Stimulated activated CD4-positive, alpha-beta T cell treated with anti-CD3 and anti-CD28 coated beads, Interleukin-12 subunit alpha, Interleukin-12 subunit beta, amount 100 ng/mL, for 4 hours (primary cell): ENCODE results near the gene PPP1CA.
"Not testable (repeated sequence)": the region's sequence is repeated elsewhere in the genome, so short reads cannot be mapped to it uniquely, and the experiment has no call there.

ENCODE experiments used
- DNase-seq: peaks from one replicate; pipeline ENCODE4 v3.0.0-alpha.2; 2020

PPP1CA gene

DNA sequence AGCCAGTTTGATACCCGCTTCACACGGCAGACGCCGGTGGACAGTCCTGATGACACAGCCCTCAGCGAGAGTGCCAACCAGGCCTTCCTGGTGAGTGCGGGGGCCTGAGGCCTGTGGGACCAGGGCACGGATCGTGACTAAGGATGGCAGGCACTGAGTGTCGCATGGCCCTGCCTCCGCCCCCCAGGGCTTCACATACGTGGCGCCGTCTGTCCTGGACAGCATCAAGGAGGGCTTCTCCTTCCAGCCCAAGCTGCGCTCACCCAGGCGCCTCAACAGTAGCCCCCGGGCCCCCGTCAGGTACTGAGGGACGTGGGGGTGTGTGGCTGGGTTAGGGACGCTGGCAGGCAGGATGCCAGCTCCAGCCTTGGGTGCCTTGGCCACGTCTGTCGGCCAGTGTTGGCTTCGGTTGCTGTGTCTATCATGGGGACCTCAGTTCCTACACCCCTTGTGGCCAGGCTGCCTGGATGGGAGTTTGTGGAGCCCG is 32.8 kb upstream of the PPP1CA start:
- no peak for DNase-seq

GRCh38 chr11:67433536-67434394 is 32.1 kb upstream of the PPP1CA start:
- no peak for DNase-seq

- DNase-seq: no peak
These were observed 31.1 kb upstream of the PPP1CA start for GRCh38 chr11:67432655-67433349.

DNA sequence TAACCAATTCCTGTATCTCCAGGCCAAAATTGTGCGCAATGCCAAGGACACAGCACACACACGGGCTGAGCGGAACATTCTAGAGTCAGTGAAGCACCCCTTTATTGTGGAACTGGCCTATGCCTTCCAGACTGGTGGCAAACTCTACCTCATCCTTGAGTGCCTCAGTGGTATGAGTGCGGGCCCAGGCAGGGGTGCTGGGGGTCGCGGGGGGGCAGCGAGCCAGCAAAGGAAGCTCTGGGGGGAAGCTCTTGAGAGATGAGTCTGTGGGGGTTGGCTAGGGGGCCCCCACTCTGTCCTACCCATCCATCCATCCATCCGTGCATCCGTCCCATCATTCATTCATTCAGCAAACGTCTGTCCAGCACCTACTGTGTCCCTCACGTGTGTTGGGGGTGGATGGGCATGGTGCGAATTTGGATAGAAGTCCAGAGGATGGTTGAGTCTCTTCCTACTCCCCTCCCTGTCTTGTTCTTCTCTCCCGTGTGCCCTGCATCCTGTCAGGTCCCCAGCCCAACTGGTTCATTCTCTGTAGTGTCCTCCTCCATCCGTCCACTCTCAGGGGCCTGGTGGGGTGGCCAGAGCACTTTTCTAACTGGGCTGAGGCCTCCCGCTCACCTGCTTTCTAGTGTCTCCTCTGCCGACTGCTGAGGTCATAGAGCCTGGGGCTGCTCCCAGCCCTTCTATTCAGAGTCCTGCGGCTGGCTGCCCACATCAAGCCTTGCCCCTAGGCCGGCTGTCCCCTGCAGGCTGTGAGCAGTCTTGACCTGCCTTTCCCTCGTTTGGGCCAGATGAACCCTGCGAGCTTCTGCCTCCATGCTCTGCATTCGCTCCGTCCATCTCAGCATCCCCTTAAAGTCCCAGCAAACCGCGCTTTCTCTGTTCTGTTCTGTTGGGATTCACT is 29.9 kb upstream of the PPP1CA start:
- DNase-seq: no peak

DNA sequence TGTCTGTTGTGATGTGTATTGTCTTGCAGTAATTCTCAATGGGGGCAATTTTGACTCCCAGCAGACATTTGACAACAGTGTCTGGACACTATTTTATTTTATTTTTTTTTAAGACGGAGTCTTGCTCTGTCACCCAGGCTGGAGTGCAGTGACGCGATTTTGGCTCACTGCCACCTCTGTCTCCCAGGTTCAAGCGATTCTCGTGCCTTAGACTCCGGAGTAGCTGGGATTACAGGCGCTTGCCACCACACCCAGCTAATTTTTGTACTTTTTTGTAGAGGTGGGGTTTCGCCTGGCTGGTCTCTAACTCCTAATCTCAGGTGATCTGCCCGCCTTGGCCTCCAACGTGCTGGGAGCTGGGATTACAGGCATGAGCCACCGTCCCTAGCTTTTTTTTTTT is 28.1 kb upstream of the PPP1CA start:
- DNase-seq: no peak

DNA sequence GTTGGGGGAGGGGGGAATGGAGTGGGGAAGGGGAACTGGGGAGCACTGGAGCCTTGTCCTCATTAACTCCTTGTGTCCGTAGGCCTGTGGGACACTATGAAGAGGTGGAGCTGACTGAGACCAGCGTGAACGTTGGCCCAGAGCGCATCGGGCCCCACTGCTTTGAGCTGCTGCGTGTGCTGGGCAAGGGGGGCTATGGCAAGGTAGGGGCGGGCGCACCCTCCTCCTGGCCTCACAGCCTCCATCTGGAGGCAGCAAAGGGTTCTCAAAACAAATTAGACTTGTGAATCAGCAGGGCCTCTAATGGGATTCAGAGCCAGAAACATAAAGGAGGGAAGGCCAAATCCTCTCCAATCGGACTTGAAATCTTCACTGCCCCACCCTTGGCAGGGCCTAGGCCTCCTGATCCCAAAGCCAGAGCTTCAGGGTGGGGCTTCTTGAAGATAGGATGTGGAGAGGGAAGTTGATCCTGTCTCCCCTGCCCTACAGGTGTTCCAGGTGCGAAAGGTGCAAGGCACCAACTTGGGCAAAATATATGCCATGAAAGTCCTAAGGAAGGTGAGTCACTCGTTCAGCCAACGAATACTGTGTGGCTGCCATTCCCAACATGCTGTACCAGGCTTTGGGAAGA is 27.5 kb upstream of the PPP1CA start:
- no peak for DNase-seq

DNA sequence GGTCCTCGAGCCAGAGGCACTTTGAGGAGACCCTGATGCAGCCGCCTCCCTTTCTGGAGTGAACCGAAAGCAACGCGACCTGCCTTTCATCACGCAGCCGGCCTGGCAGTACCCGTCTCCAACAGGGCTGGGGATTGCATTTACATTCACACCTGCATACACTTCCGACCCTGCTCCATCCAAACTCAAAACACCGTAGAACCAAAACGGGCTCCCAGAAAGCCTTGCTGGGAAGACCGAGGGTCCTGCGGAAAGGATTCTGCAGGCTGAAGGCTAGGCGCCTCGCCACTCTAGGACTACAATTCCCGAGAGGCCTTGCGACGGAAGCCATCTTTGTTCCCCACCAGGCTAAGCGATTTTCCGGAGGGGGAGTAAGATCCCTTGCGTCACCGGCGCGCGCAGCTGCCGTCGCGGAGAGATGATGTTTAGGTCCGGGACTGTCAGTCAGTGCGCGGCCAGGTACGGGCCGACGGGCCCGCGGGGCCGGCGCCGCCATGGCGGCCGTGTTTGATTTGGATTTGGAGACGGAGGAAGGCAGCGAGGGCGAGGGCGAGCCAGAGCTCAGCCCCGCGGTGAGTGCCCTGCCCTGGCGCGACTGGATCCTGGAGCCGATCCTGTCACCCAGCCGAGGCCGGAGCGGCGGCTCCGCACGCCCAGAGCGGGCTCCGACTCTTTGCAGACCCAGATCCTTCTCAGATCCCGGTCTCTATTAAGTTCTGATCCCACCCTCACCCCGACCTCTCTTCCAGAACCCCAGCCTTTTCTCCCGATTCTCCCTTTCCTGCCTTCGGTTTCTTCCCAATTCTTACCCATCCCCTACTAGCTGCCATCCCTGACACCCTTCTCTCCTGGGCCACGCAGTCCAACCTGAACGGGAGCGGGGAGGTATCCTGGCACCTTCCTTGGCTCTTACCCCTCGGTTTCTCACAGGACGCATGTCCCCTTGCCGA is 26.7 kb upstream of the PPP1CA start, which contains the start of gene RPS6KB2:
Gene RPS6KB2 (plus strand): TSS at position 443 of the 950 bp plus-strand sequence. CDS start 52 bp downstream, at position 495.
- DNase-seq: peak; percentile 99

- not testable (repeated sequence) for DNase-seq
These were observed 25.8 kb upstream of the PPP1CA start for GRCh38 chr11:67427364-67427859.

DNA sequence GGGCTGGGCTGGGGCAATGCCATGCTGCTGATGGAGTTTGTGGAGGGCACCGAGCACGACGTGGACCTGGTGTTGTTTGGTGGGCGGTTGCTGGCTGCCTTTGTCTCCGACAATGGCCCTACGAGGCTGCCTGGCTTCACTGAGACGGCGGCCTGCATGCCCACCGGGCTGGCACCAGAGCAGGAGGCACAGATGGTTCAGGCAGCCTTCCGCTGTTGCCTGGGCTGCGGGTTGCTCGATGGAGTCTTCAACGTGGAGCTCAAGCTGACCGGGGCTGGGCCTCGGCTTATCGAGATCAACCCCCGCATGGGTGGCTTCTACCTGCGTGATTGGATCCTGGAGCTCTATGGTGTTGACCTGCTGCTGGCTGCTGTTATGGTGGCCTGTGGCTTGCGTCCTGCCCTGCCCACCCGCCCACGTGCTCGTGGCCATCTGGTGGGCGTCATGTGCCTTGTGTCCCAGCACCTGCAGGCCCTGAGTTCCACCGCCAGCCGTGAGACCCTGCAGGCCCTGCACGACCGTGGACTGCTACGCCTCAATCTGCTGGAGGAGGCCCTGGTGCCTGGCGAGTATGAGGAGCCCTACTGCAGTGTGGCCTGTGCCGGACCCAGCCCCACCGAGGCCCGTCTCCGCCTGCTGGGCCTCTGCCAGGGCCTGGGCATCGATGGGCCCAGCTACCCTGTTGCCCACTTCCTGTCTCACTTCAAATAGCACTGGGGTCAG is 22.4 kb upstream of the PPP1CA start:
- DNase-seq: no peak

- no peak for DNase-seq
These were observed 21.8 kb upstream of the PPP1CA start for GRCh38 chr11:67423466-67423865.

- DNase-seq: no peak
These were observed 21.2 kb upstream of the PPP1CA start for GRCh38 chr11:67422891-67423290.

DNA sequence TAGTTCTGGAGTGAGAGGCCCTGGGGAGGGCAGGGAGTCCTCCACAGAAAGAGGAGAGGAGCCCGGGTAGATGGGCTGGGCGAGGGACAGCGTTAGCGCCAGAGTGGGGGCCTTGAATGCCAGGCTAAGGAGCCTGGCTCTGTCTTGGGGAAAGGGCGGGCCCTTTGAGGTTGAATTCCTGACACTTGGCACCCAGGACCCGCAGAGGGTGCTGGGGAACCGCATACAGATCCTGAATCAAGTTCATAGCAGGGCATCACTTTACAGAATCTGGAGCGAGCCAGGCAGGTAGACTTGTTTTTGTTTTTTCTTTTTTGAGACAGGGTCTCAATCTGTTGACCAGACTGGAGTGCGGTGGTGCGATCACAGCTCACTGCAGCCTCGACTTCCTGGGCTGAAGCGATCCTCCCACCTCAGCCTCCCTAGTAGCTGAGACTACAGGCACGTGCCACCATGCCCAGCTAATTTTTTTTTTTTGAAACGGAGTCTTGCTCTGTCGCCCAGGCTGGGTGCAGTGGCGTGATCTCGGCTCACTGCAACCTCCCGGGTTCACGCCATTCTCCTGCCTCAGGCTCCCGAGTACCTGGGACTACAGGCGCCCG is 19.9 kb upstream of the PPP1CA start:
- no peak for DNase-seq

DNA sequence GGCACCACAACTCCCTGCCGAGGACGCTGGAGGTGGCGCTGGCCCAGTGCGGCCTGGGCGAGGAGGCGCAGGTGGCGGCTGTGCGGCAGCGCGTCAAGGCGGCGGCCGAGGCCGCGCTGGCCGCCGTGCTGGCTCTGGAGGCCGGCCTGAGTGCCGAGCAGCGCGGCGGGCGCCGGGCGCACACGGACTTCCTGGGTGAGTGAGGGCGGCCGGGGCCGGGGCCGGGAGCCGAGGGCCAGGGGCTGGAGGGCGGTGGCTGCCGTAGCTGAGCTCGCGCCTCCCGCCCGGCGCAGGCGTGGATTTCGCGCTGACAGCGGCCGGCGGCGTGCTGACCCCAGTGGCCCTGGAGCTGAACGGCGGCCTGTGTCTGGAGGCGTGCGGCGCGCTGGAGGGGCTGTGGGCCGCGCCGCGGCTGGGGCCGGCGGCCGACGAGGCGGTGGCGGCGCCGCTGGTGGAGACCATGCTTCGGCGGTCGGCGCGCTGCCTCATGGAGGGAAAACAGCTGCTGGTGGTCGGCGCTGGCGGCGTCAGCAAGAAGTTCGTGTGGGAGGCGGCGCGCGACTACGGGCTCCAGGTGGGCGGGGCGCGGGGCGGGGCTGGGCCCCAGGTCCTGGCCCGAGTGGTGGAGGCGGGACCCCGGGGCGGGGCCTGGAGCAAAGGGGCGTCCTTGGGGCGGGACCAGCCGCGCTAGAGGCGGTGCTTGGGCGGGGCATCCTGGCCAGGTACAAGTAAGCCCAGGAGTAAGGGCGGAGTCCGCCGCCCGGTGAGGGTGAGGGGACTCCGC is 19.2 kb upstream of the PPP1CA start:
- DNase-seq: peak; percentile 100

GRCh38 chr11:67420147-67420645 is 18.5 kb upstream of the PPP1CA start:
- no peak for DNase-seq

GRCh38 chr11:67419325-67420049 is 17.8 kb upstream of the PPP1CA start:
- DNase-seq: no peak

DNA sequence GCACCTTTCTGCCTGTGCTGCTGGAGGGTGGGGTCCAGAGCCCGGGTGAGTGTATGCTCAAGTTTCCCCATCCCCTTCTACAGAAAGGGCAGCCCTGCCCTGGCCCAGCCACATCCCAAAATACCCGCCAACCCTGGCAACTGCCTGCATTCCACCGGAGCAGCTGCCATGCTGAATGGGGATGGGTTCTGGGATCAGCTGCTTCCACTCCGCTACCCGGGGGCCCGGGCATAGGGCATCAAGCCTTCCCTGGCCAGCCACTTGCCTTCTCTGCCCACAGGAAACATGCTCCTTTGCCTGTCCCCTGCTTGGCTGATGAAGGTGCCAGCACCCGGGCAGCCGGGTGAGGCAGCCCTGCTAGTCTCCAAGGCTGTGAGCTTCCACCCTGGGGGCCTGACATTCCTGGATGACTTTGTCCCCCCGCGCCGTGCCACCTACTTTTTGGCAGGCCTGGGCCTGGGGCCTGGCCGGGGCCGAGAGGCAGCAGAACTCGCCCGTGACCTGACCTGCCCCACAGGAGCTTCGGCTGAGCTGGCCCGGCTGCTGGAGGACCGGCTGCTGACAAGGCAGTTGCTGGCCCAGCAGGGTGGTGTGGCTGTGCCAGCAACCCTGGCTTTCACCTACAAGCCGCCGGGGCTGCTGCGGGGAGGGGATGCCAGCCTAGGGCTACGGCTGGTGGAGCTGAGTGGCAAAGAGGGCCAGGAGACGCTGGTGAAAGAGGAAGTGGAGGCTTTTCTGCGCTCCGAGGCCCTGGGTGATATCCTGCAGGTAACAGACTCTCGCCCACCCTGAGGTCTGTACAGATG is 17.0 kb upstream of the PPP1CA start:
- no peak for DNase-seq

- DNase-seq: no peak
These were observed 15.8 kb upstream of the PPP1CA start for GRCh38 chr11:67417425-67417824.
